PFSK-1 (cell line): ENCODE results near the gene MGLL.

Source experiments
- FOXP2 ChIP-seq: optimal IDR thresholded peaks from 2 replicates; pipeline ENCODE3; 2011; ENCODE audit warnings: borderline replicate concordance, control low read depth, inconsistent platforms; ENCODE audit not compliant: insufficient read depth; ENCODE audit errors: extremely low read length, extremely low read depth
- POLR2AphosphoS5 ChIP-seq: IDR thresholded peaks from 2 replicates; pipeline ENCODE4 v1.6.1; 2012; ENCODE audit warnings: low read depth, mild to moderate bottlenecking, control low read depth, low read length, moderate library complexity
- REST ChIP-seq, 2 experiments: IDR thresholded peaks; 2 replicates each; pipeline versions ENCODE4 v1.6.1 to v1.8.0; 2011 to 2012; ENCODE audit warnings: low read depth in 2 of 2, low read length in 2 of 2, control low read depth in 1 of 2, inconsistent platforms in 1 of 2, mild to moderate bottlenecking in 1 of 2, moderate library complexity in 1 of 2; ENCODE audit not compliant: insufficient read depth in 1 of 2
- SIN3A ChIP-seq: IDR thresholded peaks from 2 replicates; pipeline ENCODE4 v1.6.1; 2012; ENCODE audit warnings: mild to moderate bottlenecking, low read length, moderate library complexity, borderline replicate concordance; ENCODE audit not compliant: insufficient read depth
- TAF1 ChIP-seq: IDR thresholded peaks from 2 replicates; pipeline ENCODE4 v1.6.1; 2012; ENCODE audit warnings: low read length, control low read depth, borderline replicate concordance; ENCODE audit not compliant: insufficient read depth

Gene MGLL

GRCh38 chr3:127815641-127816605 is 6.4 kb downstream of the MGLL start:
- TF ChIP-seq REST (IDR thresholded peaks at IDR 0.05; ENCODE audit: insufficient read depth in 1 of 2, low read depth in 2 of 2, low read length in 2 of 2) (no peak), FOXP2 (no peak)

- TF ChIP-seq FOXP2 = no peak
- no peak for TF ChIP-seq POLR2AphosphoS5
- no peak for TF ChIP-seq TAF1
- no peak for TF ChIP-seq SIN3A
- TF ChIP-seq REST (IDR thresholded peaks at IDR 0.05; ENCODE audit: insufficient read depth in 1 of 2, low read depth in 2 of 2, low read length in 2 of 2) = no peak
Measured at GRCh38 chr3:127815001-127815400, 7.3 kb downstream of the MGLL start.

GRCh38 chr3:127814325-127814781 is 8.0 kb downstream of the MGLL start:
- TF ChIP-seq SIN3A = no peak
- TF ChIP-seq TAF1 = no peak
- no peak for TF ChIP-seq REST (IDR thresholded peaks at IDR 0.05; ENCODE audit: insufficient read depth in 1 of 2, low read depth in 2 of 2, low read length in 2 of 2)
- no peak for TF ChIP-seq POLR2AphosphoS5
- no peak for TF ChIP-seq FOXP2

- TF ChIP-seq REST (IDR thresholded peaks at IDR 0.05; ENCODE audit: insufficient read depth in 1 of 2, low read depth in 2 of 2, low read length in 2 of 2) = no peak
- TF ChIP-seq FOXP2 = no peak
- TF ChIP-seq SIN3A = no peak
- no peak for TF ChIP-seq POLR2AphosphoS5
- TF ChIP-seq TAF1 = no peak
Measured at GRCh38 chr3:127812151-127812550, 10.2 kb downstream of the MGLL start.
